Caco-2 (cell line): ENCODE results near the gene RANBP10. TPM values are rescaled to one million over a fixed set of nuclear protein-coding genes. Genes with fewer than 3 reads are reported as not detected.

Experiments
- BruUV-seq: library from RNA; stranded (reverse); fragments of 400-500 nt; replicated peaks from 2 replicates; lab custom pipeline; 2021; lab: Mats Ljungman, UMichigan
- CTCF ChIA-PET: fragments of 300-600 bp; sonication (Branson Sonifier 250); formaldehyde crosslinking; loops from one replicate; lab custom pipeline; 2022; ENCODE audit warnings: antibody characterized with exemption; lab: Charles Lee
- POLR2A ChIA-PET: fragments of 300-600 bp; sonication (Branson Sonifier 250); formaldehyde crosslinking; loops from one replicate; lab custom pipeline; 2022; ENCODE audit warnings: antibody characterized with exemption; lab: Charles Lee
- DNase-seq, 2 experiments: peaks; one replicate each; pipeline versions ENCODE4 v3.0.0 to v3.0.0-alpha.2; 2020 to 2022
- H3K27me3 ChIP-seq: replicated peaks from 2 replicates; pipeline ENCODE4 v1.6.0; 2011; ENCODE audit warnings: low read length; ENCODE audit not compliant: control insufficient read depth, insufficient read depth
- H3K36me3 ChIP-seq: 2 replicates; pipeline ENCODE4 v1.5.1; 2011; ENCODE audit warnings: low read length; ENCODE audit not compliant: control insufficient read depth, insufficient read depth
- H3K4me1 ChIP-seq: fragments of 250-450 bp; sonication (Bioruptor Pico); 2 replicates; pipeline ENCODE4 v1.5.1; 2020; ENCODE audit warnings: mild to moderate bottlenecking
- H3K4me3 ChIP-seq: 2 replicates; pipeline ENCODE4 v1.5.1; 2011; ENCODE audit warnings: low read depth, mild to moderate bottlenecking, control low read depth, low read length
- H3K9me3 ChIP-seq: fragments of 250-450 bp; sonication (Bioruptor Pico); 2 replicates; pipeline ENCODE4 v1.5.1; 2020; ENCODE audit warnings: mild to moderate bottlenecking, moderate library complexity
- H3K27ac Mint-ChIP-seq: one replicate; pipeline ENCODE4 v1.8.0; 2022; ENCODE audit warnings: mixed read lengths; ENCODE audit not compliant: unreplicated experiment
- H3K27me3 Mint-ChIP-seq: one replicate; pipeline ENCODE4 v1.8.0; 2022; ENCODE audit warnings: mixed read lengths; ENCODE audit not compliant: insufficient read depth, unreplicated experiment
- H3K36me3 Mint-ChIP-seq: one replicate; pipeline ENCODE4 v1.8.0; 2022; ENCODE audit warnings: mild to moderate bottlenecking, mixed read lengths; ENCODE audit not compliant: insufficient read depth, unreplicated experiment
- H3K4me1 Mint-ChIP-seq: one replicate; pipeline ENCODE4 v1.8.0; 2022; ENCODE audit warnings: low read depth, mixed read lengths; ENCODE audit not compliant: unreplicated experiment
- H3K4me3 Mint-ChIP-seq: one replicate; pipeline ENCODE4 v1.8.0; 2022; ENCODE audit warnings: mild to moderate bottlenecking, moderate library complexity, mixed read lengths; ENCODE audit not compliant: unreplicated experiment
- H3K9me3 Mint-ChIP-seq: one replicate; pipeline ENCODE4 v1.8.0; 2022; ENCODE audit warnings: mixed read lengths; ENCODE audit not compliant: unreplicated experiment
- CTCF ChIP-seq, 2 experiments: fragments of 200-600 bp in 1 of 2; IDR thresholded peaks; 1 replicate in 1 of 2; 2 replicates in 1 of 2; pipeline versions ENCODE4 v1.5.1 to v1.8.0; 2011 to 2022; ENCODE audit warnings: antibody characterized with exemption in 1 of 2, control low read depth in 1 of 2, inconsistent platforms in 1 of 2, low read depth in 1 of 2, low read length in 1 of 2, mild to moderate bottlenecking in 1 of 2, moderate library complexity in 1 of 2; ENCODE audit not compliant: insufficient read depth in 1 of 2, severe bottlenecking in 1 of 2, unreplicated experiment in 1 of 2
- intact Hi-C: fragments of 100-400 bp; cut with micrococcal nuclease; formaldehyde crosslinking; loops from one replicate; pipeline ENCODE4 v1.10.0; 2022; ENCODE audit not compliant: unreplicated experiment
- total RNA-seq: library from RNA; stranded (reverse); gene quantifications from 2 replicates; pipeline ENCODE4 v1.2.3, GENCODE V29; 2022

The RANBP10 gene
- total RNA-seq, 1 experiment from 2014 or later, result 21.8 TPM

DNA sequence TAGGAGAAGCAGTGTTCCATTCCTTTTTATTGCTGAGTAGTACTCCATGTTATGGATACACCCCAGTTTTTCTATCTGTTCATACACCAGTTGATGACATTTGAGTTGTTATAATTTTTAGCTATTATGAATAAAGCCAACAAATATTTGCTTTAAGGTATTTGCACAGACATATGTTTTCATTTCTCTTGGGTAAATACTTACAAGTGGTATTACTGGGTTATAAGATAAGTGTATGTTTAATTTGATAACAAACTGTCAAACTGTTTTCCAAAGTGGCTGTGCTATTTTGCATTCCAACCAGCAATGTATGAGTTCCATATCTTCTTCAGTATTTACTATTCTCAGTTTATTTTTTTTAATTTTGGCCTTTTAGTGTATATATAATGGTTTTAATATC, 59.5 kb downstream of the RANBP10 start:
- intact Hi-C loops, result no loop called here
- CTCF ChIA-PET, result no interaction called here
- H3K36me3 Mint-ChIP-seq, result peaks cover 16% of the 10 kb centered on the region

DNA sequence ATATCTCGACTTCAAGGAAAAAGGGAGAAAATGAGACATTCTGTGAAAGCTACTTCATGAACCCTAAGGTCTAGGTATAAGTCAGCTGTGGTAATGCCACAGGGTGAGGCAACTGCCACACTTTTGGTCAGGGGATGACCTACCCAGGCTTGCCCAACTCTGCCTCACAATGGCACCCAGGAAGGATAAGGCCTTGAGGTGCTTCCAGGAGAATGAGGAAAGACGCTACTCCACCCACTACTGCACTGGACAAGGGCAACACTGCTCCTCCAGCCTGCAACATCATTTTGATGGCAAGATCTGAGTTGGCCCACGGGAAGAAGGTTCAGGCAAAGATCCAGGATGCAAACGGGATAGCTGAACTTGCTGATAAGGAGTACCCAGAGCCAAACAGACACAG, 65.2 kb downstream of the RANBP10 start:
- no TSS peak for BruUV-seq
- Mint-ChIP-seq H3K9me3 (no peaks in the 10 kb centered on the region), H3K4me1 (no peaks in the 10 kb centered on the region), H3K36me3 (peaks cover 24% of the 10 kb centered on the region), H3K27me3 (no peaks in the 10 kb centered on the region), H3K4me3 (no peak overlapping the region), H3K27ac (no peak overlapping the region)
- no peak for TF ChIP-seq CTCF (IDR thresholded peaks at IDR 0.05; ENCODE audit: insufficient read depth in 1 of 2, low read depth in 1 of 2, low read length in 1 of 2, severe bottlenecking in 1 of 2, unreplicated experiment in 1 of 2)
- no peaks in the 10 kb centered on the region for H3K9me3 ChIP-seq
- DNase-seq, result no peak
- ChIA-PET POLR2A (no interaction called here), CTCF (interaction anchor here (0.6 kb wide), 1 partner anchor 380 kb away, joined by 4 read pairs; no protein-coding TSS in a partner anchor)
- H3K36me3 ChIP-seq, result peaks cover 7% of the 10 kb centered on the region
- no peak overlapping the region for H3K4me3 ChIP-seq
- H3K4me1 ChIP-seq, result no peaks in the 10 kb centered on the region
- intact Hi-C loops, result no loop called here
- H3K27me3 ChIP-seq, result no peaks in the 10 kb centered on the region

More for the DNA sequence above, 59.5 kb downstream of the RANBP10 start:
- Mint-ChIP-seq H3K27ac (no peak overlapping the region), H3K4me1 (peaks cover 6% of the 10 kb centered on the region), H3K27me3 (no peaks in the 10 kb centered on the region), H3K9me3 (no peaks in the 10 kb centered on the region), H3K4me3 (no peak overlapping the region)
- TF ChIP-seq CTCF (IDR thresholded peaks at IDR 0.05; ENCODE audit: insufficient read depth in 1 of 2, low read depth in 1 of 2, low read length in 1 of 2, severe bottlenecking in 1 of 2, unreplicated experiment in 1 of 2), result no peak
- POLR2A ChIA-PET, result no interaction called here
- Histone ChIP-seq H3K27me3 (no peaks in the 10 kb centered on the region), H3K36me3 (peaks cover 7% of the 10 kb centered on the region), H3K4me1 (no peaks in the 10 kb centered on the region), H3K4me3 (no peak overlapping the region), H3K9me3 (no peaks in the 10 kb centered on the region)
- no peak for DNase-seq
- BruUV-seq, result no TSS peak

DNA sequence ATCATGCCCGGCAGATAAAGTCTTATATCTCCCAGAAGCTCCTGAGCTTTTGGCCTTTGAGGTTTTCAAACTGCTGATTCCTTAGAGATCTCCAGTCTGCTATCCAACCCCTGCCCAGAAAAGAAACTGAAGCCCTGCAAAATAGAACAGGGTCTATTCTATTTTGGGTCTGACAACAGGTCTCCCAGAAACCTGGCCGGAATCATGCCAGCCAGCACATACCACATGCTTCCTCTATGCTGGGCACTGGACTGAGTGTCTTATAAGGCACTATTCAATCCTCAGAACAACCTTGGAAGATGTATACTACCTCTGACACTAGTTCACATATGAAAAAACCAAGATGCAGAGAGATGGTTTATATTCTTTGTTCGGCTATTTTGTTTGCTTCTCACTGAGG, 66.0 kb downstream of the RANBP10 start:
- POLR2A ChIA-PET, result no interaction called here
- no peak for TF ChIP-seq CTCF (IDR thresholded peaks at IDR 0.05; ENCODE audit: insufficient read depth in 1 of 2, low read depth in 1 of 2, low read length in 1 of 2, severe bottlenecking in 1 of 2, unreplicated experiment in 1 of 2)
- CTCF ChIA-PET, result interaction anchor here (0.6 kb wide), 1 partner anchor 381 kb away, joined by 4 read pairs; no protein-coding TSS in a partner anchor
- H3K4me3 ChIP-seq, result no peak overlapping the region
- BruUV-seq, result TSS peak; percentile 24
- no peak overlapping the region for H3K4me3 Mint-ChIP-seq
- no peak overlapping the region for H3K27ac Mint-ChIP-seq
- no peaks in the 10 kb centered on the region for H3K27me3 ChIP-seq
- peaks cover 24% of the 10 kb centered on the region for H3K36me3 Mint-ChIP-seq
- no peak for DNase-seq
- peaks cover 7% of the 10 kb centered on the region for H3K36me3 ChIP-seq
- intact Hi-C loops, result no loop called here
- H3K4me1 ChIP-seq, result no peaks in the 10 kb centered on the region
- no peaks in the 10 kb centered on the region for H3K9me3 Mint-ChIP-seq
- H3K27me3 Mint-ChIP-seq, result no peaks in the 10 kb centered on the region
- H3K4me1 Mint-ChIP-seq, result no peaks in the 10 kb centered on the region
- no peaks in the 10 kb centered on the region for H3K9me3 ChIP-seq
